Neural cell (in vitro differentiated cells): ENCODE data around the gene MED13. TPM values are rescaled to one million over a fixed set of nuclear protein-coding genes. Genes with fewer than 3 reads are reported as not detected.
"Not testable (repeated sequence)": the region's sequence is repeated elsewhere in the genome, so short reads cannot be mapped to it uniquely, and the experiment has no call there.

Source experiments
- H2AFZ ChIP-seq: fragments of 200-600, 300-800 bp; sonication (generic), shearing (Covaris generic); 2 replicates; pipeline ENCODE4 v1.6.0; 2014; ENCODE audit warnings: low read depth, mild to moderate bottlenecking, antibody characterized with exemption, low read length, moderate library complexity
- H3F3A ChIP-seq: fragments of 200-600 bp; shearing (Covaris generic); 2 replicates; pipeline ENCODE4 v1.6.1; 2016; ENCODE audit warnings: mild to moderate bottlenecking, moderate library complexity, mixed read lengths, antibody characterized with exemption, low read length; ENCODE audit not compliant: insufficient read depth, poor library complexity, severe bottlenecking
- H3K27ac ChIP-seq: fragments of 200-600, 300-800 bp; sonication (generic), shearing (Covaris generic); 2 replicates; pipeline ENCODE4 v1.5.1; 2014; ENCODE audit warnings: mild to moderate bottlenecking, low read length, moderate library complexity
- H3K27me3 ChIP-seq: fragments of 300-800, 200-600 bp; sonication (generic), shearing (Covaris generic); 2 replicates; pipeline ENCODE4 v1.6.0; 2014; ENCODE audit warnings: mild to moderate bottlenecking, low read depth, low read length, moderate library complexity; ENCODE audit not compliant: insufficient read depth
- H3K36me3 ChIP-seq: fragments of 300-800, 200-600 bp; sonication (generic), shearing (Covaris generic); 2 replicates; pipeline ENCODE4 v1.5.1; 2014; ENCODE audit warnings: mild to moderate bottlenecking, antibody characterized with exemption, low read length, moderate library complexity; ENCODE audit not compliant: insufficient read depth
- H3K4me2 ChIP-seq: fragments of 300-800, 200-600 bp; sonication (generic), shearing (Covaris generic); 2 replicates; pipeline ENCODE4 v1.6.0; 2014; ENCODE audit warnings: mild to moderate bottlenecking, low read length
- H3K4me3 ChIP-seq: fragments of 300-800, 200-600 bp; sonication (generic), shearing (Covaris generic); 2 replicates; pipeline ENCODE4 v1.5.1; 2014; ENCODE audit warnings: mild to moderate bottlenecking, low read length, moderate library complexity
- H3K79me2 ChIP-seq: fragments of 200-600 bp; shearing (Covaris generic); replicated peaks from 2 replicates; pipeline ENCODE4 v1.6.0; 2014; ENCODE audit warnings: mild to moderate bottlenecking, low read length, moderate library complexity; ENCODE audit not compliant: insufficient read depth
- H3K9ac ChIP-seq: fragments of 300-800, 200-600 bp; sonication (generic), shearing (Covaris generic); 2 replicates; pipeline ENCODE4 v1.6.1; 2016; ENCODE audit warnings: mild to moderate bottlenecking, low read length, mixed read lengths
- H3K9me2 ChIP-seq: fragments of 200-600 bp; shearing (Covaris generic); 2 replicates; pipeline ENCODE4 v1.6.1; 2016; ENCODE audit warnings: mild to moderate bottlenecking, low read length, mixed read lengths; ENCODE audit not compliant: insufficient read depth
- H3K9me3 ChIP-seq: fragments of 200-600, 300-800 bp; sonication (generic), shearing (Covaris generic); 2 replicates; pipeline ENCODE4 v1.6.1; 2016; ENCODE audit warnings: mild to moderate bottlenecking, mixed run types, low read length, moderate library complexity, mixed read lengths
- H4K20me1 ChIP-seq: fragments of 200-600 bp; shearing (Covaris generic); 2 replicates; pipeline ENCODE4 v1.6.1; 2016; ENCODE audit warnings: mild to moderate bottlenecking, mixed run types; ENCODE audit not compliant: insufficient read depth
- EP300 ChIP-seq: fragments of 450-650 bp; conservative IDR thresholded peaks from 2 replicates; pipeline ENCODE4 v1.6.1; 2014; ENCODE audit warnings: antibody characterized with exemption, mild to moderate bottlenecking, moderate library complexity; ENCODE audit not compliant: poor library complexity, severe bottlenecking
- EZH2 ChIP-seq: fragments of 200-600, 300-800 bp; shearing (Covaris generic), sonication (generic); IDR thresholded peaks from 2 replicates; pipeline ENCODE4 v1.6.1; 2014; ENCODE audit warnings: antibody characterized with exemption, low read length, borderline replicate concordance, mild to moderate bottlenecking; ENCODE audit not compliant: insufficient read depth, poor library complexity, severe bottlenecking
- MXI1 ChIP-seq: fragments of 450-650 bp; conservative IDR thresholded peaks from 2 replicates; pipeline ENCODE4 v1.6.1; 2014; ENCODE audit warnings: antibody characterized with exemption, mild to moderate bottlenecking; ENCODE audit not compliant: poor library complexity, severe bottlenecking
- POLR2AphosphoS5 ChIP-seq: IDR thresholded peaks from 2 replicates; pipeline ENCODE4 v1.6.1; 2012
- RAD21 ChIP-seq: fragments of 450-650 bp; conservative IDR thresholded peaks from 2 replicates; pipeline ENCODE4 v1.6.1; 2014; ENCODE audit warnings: antibody characterized with exemption, mild to moderate bottlenecking, moderate library complexity
- SMC3 ChIP-seq: fragments of 450-650 bp; conservative IDR thresholded peaks from 2 replicates; pipeline ENCODE4 v1.6.1; 2014; ENCODE audit warnings: antibody characterized with exemption, mild to moderate bottlenecking, moderate library complexity; ENCODE audit not compliant: poor library complexity
- TAF1 ChIP-seq: IDR thresholded peaks from 2 replicates; pipeline ENCODE4 v1.6.1; 2012; ENCODE audit warnings: low read depth
- polyA plus RNA-seq: library from polyadenylated mRNA; depleted of rRNA; stranded (reverse); fragments of >200 nt; gene quantifications from 2 replicates; pipeline ENCODE4 v1.2.3, GENCODE V29; 2014
- TF ChIP-seq, protein P1 (sequence below): IDR thresholded peaks from 2 replicates; pipeline ENCODE4 v1.6.1; 2012; ENCODE audit warnings: borderline replicate concordance
- TF ChIP-seq, protein P2 (sequence below): fragments of 450-650 bp; IDR thresholded peaks from 2 replicates; pipeline ENCODE4 v1.5.1; 2014; ENCODE audit warnings: antibody characterized with exemption, mild to moderate bottlenecking, moderate library complexity; ENCODE audit not compliant: poor library complexity, severe bottlenecking

The MED13 gene
- polyA plus RNA-seq, 1 donor from 2014 or later = 22.6 TPM

DNA sequence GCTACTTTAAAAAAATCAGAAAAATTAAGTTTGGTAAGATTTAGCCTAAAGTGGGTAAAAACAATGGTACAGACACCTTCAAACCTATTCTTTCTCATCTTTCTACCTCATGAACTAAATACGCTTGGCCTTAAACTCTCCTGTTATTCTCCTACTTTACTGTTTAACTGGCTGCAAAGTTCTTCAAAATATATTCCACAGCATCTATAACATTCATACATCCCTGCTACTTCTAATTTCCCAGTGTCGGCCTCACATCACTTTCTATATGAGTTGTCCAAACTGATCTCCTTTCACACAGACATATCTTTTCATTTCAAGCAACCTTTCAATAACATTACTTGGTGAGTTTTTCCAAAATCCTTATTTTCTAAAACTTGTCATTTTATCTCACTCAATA lies 64.0 kb downstream of the MED13 start:
- Histone ChIP-seq H3K27me3 (no peaks in the 10 kb centered on the region), H3F3A (no peaks in the 10 kb centered on the region), H3K9me3 (no peaks in the 10 kb centered on the region)

GRCh38 chr17:62000186-62000585 lies 64.9 kb downstream of the MED13 start:
- H3F3A ChIP-seq = no peaks in the 10 kb centered on the region
- TF ChIP-seq EZH2 (no peak), POLR2AphosphoS5 (no peak), TAF1 (no peak), SMC3 (no peak), EP300 (no peak), MXI1 (no peak)
- TF ChIP-seq, protein P1, sequence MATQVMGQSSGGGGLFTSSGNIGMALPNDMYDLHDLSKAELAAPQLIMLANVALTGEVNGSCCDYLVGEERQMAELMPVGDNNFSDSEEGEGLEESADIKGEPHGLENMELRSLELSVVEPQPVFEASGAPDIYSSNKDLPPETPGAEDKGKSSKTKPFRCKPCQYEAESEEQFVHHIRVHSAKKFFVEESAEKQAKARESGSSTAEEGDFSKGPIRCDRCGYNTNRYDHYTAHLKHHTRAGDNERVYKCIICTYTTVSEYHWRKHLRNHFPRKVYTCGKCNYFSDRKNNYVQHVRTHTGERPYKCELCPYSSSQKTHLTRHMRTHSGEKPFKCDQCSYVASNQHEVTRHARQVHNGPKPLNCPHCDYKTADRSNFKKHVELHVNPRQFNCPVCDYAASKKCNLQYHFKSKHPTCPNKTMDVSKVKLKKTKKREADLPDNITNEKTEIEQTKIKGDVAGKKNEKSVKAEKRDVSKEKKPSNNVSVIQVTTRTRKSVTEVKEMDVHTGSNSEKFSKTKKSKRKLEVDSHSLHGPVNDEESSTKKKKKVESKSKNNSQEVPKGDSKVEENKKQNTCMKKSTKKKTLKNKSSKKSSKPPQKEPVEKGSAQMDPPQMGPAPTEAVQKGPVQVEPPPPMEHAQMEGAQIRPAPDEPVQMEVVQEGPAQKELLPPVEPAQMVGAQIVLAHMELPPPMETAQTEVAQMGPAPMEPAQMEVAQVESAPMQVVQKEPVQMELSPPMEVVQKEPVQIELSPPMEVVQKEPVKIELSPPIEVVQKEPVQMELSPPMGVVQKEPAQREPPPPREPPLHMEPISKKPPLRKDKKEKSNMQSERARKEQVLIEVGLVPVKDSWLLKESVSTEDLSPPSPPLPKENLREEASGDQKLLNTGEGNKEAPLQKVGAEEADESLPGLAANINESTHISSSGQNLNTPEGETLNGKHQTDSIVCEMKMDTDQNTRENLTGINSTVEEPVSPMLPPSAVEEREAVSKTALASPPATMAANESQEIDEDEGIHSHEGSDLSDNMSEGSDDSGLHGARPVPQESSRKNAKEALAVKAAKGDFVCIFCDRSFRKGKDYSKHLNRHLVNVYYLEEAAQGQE = no peak
- H3K9ac ChIP-seq = no peak overlapping the region
- H3K36me3 ChIP-seq = no peaks in the 10 kb centered on the region
- no peaks in the 10 kb centered on the region for H3K9me2 ChIP-seq
- no peak overlapping the region for H3K27ac ChIP-seq
- H3K79me2 ChIP-seq = peaks cover 48% of the 10 kb centered on the region
- H3K9me3 ChIP-seq = no peaks in the 10 kb centered on the region
- H3K4me3 ChIP-seq = no peak overlapping the region
- no peaks in the 10 kb centered on the region for H4K20me1 ChIP-seq
- no peaks in the 10 kb centered on the region for H3K27me3 ChIP-seq
- H2AFZ ChIP-seq = no peak overlapping the region
- H3K4me2 ChIP-seq = no peak overlapping the region

More for the DNA sequence above, 64.0 kb downstream of the MED13 start:
- H2AFZ ChIP-seq = no peak overlapping the region
- peaks cover 51% of the 10 kb centered on the region for H3K79me2 ChIP-seq
- no peaks in the 10 kb centered on the region for H3K9me2 ChIP-seq
- no peak overlapping the region for H3K4me2 ChIP-seq
- H3K9ac ChIP-seq = no peak overlapping the region
- no peak overlapping the region for H3K4me3 ChIP-seq
- TF ChIP-seq SMC3 (no peak), RAD21 (no peak), TAF1 (no peak), EP300 (no peak), MXI1 (no peak), EZH2 (no peak), POLR2AphosphoS5 (no peak)
- TF ChIP-seq, protein P2, sequence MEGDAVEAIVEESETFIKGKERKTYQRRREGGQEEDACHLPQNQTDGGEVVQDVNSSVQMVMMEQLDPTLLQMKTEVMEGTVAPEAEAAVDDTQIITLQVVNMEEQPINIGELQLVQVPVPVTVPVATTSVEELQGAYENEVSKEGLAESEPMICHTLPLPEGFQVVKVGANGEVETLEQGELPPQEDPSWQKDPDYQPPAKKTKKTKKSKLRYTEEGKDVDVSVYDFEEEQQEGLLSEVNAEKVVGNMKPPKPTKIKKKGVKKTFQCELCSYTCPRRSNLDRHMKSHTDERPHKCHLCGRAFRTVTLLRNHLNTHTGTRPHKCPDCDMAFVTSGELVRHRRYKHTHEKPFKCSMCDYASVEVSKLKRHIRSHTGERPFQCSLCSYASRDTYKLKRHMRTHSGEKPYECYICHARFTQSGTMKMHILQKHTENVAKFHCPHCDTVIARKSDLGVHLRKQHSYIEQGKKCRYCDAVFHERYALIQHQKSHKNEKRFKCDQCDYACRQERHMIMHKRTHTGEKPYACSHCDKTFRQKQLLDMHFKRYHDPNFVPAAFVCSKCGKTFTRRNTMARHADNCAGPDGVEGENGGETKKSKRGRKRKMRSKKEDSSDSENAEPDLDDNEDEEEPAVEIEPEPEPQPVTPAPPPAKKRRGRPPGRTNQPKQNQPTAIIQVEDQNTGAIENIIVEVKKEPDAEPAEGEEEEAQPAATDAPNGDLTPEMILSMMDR = no peak
- TF ChIP-seq, protein P1 = no peak
- H3K36me3 ChIP-seq = no peaks in the 10 kb centered on the region
- H3K27ac ChIP-seq = no peak overlapping the region
- H4K20me1 ChIP-seq = no peaks in the 10 kb centered on the region

DNA sequence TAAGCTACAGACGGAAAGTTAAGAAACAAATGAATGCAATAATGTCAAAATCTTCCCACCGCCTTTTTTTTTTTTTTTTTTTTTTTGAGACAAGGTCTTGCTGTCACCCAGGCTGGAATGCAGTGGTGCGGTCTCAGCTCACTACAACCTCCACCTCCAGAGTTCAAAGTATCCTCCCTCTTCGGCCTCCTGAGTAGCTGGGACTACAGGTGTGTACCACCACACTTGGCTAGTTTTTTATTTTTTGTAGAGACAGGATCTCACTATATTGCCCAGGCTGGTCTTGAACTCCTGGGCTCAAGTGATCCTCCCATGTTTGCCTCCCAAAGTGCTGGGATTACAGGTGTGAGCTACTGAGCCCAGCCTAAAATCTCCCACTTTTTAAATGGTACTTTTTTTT lies 66.5 kb downstream of the MED13 start:
- H3K4me3 ChIP-seq, H3K9me3 ChIP-seq, H3K27me3 ChIP-seq, H3K27ac ChIP-seq, H3K4me2 ChIP-seq, H3F3A ChIP-seq, H4K20me1 ChIP-seq, H3K9me2 ChIP-seq, H3K9ac ChIP-seq, H3K36me3 ChIP-seq, H2AFZ ChIP-seq: not testable (repeated sequence)
- H3K79me2 ChIP-seq = peaks cover 41% of the 10 kb centered on the region
